ENCODE results near the gene NAMPT.
A peak's percentile ranks its signal among the peaks of the same experiment; 100 is the strongest.

Gene NAMPT

DNA sequence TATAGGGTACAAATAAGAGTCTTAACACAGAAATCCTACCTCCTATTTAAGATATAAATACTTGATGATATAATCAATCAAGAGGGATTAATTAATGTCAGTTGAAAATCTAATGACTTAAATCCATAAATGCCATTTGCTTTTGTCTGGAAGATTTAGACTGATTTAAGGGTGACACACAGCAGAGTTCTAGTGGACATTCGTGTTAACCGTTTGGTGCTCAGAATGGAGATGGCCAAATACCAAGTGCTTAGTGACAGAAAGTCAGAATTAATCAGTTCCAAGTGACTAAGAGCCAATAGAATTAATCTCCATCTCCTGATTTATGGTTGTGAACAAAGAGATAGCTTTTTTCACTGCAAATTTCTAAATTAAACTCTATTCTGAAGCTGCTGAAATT is 36.2 kb downstream of the NAMPT start:
- no peak for DNase-seq
- in situ Hi-C loops (cut with HindIII; ENCODE audit: low pct_ligation_motif_present, low pct_unique_long_range_greater_than_20kb, low sequenced_read_pairs): no loop called here

DNA sequence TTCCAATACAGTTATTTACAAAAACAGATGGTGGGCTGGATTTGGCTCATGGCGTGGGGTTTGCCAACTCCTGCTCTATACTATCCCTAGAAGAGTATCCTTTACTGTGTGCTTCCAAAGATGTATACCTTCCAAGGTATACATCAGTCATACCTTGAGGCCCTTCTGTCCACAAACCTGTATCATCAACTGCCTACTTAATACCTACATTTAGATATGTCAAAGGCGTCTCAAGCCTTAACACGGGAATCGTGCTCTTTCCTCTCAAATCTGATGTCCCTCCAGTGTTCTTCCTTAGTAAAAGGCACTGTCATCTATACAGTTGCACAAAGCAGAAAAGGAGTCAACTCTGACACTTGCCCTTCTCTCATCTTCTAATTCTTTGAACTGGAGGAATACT is 36.9 kb downstream of the NAMPT start:
- no peak for DNase-seq
- in situ Hi-C loops (cut with HindIII; ENCODE audit: low pct_ligation_motif_present, low pct_unique_long_range_greater_than_20kb, low sequenced_read_pairs): no loop called here

DNA sequence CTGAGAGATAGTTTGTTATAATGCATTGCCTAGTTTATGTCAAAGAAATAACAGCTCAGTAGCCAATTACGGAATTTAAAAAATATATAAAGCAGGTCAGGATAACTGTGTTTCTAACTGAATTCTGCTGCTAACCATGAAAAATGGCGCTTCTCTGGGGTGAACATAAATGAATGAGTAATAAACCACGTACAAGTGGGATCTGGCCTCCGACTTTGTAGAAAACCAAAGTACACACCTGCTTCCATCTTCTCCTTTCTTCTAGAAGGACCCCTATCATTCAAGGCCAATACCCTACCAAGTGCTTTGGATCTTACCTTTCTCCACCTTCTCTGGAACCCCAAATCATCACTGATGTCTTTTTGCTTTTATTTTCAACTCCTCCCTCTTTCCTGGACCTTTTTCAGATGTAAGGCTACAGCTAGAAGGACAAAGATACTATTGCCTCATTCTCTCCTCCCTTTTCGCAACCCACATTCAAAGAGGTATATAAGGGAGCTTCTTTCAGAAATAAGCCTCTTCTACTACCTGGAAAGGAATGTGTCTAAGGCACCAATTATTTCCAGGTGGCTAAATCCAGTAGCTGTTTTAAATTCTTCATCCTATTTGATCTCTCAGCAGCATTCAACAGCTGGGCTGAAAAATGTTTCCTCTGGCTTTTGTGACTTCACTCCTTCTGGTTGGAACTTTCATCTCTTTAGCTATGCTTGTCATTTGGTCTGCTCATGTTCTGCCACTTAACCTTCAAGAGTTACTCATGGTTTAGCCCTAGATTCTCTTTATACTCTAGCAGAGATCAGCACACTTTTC is 37.7 kb downstream of the NAMPT start:
- in situ Hi-C loops (cut with HindIII; ENCODE audit: low pct_ligation_motif_present, low pct_unique_long_range_greater_than_20kb, low sequenced_read_pairs): no loop called here
- DNase-seq: no peak

DNA sequence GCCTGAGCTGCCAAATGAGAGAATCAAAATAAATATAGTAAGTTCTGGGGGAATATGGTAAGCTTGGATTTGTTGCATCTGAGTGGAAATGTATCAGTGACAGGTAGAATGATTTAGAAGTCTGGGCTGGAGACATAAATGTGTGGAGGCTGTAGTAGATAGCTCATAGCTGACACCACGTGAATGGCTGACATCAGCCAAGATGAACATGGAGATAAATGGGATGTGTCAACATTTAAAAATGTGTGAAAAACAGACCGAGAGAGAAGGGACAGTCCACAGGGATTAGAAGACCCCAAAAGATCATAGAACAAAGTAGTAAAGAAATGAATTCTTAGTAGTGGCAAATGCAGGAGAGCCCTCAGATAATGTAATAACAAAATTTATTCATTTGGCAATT is 40.9 kb downstream of the NAMPT start:
- no peak for DNase-seq
- in situ Hi-C loops (cut with HindIII; ENCODE audit: low pct_ligation_motif_present, low pct_unique_long_range_greater_than_20kb, low sequenced_read_pairs): no loop called here

DNA sequence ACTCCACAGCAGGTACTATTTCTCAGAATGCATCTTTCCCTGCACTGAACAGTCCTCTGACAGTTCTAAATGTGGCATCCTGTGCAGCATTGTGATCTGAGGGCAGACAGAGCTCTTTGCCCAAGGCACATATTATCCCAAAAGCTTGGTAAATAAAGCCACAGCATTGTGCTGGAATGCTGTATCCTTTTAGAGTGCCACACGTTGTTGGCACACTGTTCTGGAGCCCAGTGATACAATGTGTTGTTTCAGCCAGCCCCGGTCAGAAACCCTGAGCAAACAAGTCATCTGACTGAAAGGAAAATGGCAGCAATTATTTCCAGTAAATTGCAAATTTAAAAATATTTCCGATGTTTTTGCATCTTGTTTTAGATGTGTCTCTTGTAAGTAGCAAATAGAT is 45.4 kb downstream of the NAMPT start:
- in situ Hi-C loops (cut with HindIII; ENCODE audit: low pct_ligation_motif_present, low pct_unique_long_range_greater_than_20kb, low sequenced_read_pairs): no loop called here
- DNase-seq: no peak

DNA sequence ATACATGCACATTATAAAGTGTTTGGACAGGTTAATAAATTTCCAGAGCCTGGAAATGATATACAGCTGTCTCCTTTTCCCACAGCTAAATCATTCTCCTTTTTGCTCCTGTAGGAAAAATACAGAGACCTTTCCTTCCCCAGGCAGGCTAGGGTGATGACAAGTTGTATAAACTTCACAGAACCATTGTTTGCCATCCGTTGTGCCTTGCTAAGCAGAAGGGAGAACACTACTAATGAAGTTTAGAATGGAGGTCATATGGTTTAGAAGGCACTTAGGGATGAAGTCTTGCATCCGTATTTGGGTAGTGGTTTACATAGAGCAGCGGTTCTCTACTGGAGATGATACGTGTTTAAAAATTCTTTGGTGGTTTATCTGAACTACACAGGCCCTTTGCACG is 46.0 kb downstream of the NAMPT start:
- in situ Hi-C loops (cut with HindIII; ENCODE audit: low pct_ligation_motif_present, low pct_unique_long_range_greater_than_20kb, low sequenced_read_pairs): no loop called here
- no peak for DNase-seq

DNA sequence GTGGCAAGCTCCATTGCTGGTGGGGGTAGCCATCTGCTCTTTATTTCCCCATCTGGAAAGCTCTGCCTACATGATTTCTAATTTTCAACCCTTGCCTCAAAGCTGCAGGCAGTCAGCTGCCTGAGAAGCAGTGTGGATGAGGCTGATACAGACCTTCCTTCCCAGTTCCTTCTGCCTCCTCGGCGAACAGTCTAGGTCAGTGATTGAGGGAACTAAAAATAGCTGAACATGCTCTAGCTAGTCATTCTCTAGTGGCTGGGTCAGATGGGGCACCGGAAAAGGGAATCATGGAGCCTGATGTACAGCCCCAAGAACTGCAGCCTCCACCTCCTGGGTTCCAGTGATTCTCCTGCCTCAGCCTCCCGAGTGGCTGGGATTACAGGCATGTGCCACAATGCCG is 48.7 kb downstream of the NAMPT start:
- in situ Hi-C loops (cut with HindIII; ENCODE audit: low pct_ligation_motif_present, low pct_unique_long_range_greater_than_20kb, low sequenced_read_pairs): no loop called here
- DNase-seq: no peak

DNA sequence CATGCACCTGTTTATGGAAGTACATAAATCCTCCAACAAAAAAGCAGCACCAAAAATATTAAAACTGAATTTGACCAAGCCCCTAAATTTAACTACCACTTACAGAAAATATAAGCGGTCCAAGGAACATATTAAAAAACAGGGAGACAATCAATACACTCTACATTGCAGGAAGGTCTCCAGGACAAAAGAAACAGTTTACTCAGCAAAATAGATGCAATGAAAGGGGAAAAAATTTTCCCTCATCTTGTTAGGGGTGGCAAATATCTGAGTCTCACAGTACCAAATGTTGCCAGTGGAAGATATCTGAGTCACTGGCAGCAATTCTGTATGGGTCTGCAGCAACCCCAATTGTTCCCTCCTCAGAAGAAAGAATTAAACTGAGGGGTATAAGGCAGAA is 50.4 kb downstream of the NAMPT start:
- in situ Hi-C loops (cut with HindIII; ENCODE audit: low pct_ligation_motif_present, low pct_unique_long_range_greater_than_20kb, low sequenced_read_pairs): no loop called here
- no peak for DNase-seq

DNA sequence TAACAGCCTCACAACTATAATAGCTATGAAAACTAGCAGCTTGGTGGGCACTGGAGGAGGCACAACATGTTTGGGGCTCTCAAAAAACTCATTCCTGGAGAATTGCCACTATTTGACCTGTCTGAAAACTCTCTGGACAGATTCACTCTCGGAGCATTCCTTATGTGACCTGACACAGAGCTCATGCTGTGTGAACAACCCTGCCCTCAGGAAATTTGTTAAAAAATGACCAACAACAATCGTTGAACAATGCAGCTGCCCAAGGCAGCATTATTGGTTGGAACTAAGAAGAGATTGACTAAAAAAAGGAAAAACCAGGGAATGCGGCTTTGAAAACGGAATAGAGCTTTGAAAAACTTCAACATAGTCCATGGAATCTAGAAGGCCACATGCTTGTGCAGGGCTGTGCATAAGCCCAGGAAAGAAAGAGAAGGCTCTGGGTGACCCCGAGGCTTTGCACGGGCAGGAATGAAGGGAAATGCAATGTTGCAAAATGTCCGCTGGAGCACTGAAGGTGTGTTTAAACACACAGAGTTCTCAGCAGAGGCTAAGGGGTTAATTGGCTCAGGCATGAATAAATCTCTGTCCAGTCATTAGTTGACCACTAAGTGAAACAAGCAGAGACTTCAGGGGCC is 52.8 kb downstream of the NAMPT start:
- DNase-seq: no peak

DNA sequence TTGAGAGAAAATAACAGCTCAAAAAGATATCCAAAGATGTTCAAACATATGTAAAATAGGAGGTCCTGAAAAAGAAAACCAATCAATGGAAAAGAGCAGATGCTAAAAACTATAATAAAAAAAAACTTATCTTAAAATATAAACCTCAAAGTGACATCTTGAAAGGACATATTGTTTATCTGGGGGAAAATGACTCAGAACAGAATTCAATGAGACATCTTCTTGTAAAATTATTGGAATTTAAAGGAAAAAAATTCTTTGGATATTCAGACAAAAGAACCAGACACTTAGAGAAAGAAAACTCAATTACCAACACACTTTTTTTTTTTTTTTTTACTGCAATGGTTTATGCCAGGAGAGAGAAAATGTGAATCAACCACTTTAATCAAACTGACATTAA is 58.9 kb downstream of the NAMPT start:
- in situ Hi-C loops (cut with HindIII; ENCODE audit: low pct_ligation_motif_present, low pct_unique_long_range_greater_than_20kb, low sequenced_read_pairs): no loop called here
- no peak for DNase-seq

More for the DNA sequence above, 52.8 kb downstream of the NAMPT start:
- in situ Hi-C loops (cut with HindIII; ENCODE audit: low pct_ligation_motif_present, low pct_unique_long_range_greater_than_20kb, low sequenced_read_pairs): no loop called here

DNA sequence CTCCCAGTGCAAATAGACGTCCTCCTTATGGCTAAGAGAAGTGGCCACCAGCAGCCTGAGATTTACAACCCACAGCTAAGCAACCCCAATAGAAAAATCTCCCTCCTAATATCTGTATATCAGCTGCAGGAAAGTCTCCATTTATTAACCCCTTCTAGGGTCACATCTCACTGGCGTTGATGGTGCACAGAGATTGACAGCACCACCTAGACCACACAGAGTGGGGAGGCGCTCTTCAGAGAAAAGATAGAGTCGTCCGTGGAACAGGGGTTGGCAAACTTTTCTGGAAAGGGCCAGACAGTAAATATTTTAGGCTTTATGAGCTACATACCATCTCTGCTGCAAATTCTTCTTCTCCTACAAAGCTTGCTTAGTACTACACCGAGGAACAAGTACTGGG is 60.0 kb downstream of the NAMPT start:
- in situ Hi-C loops (cut with HindIII; ENCODE audit: low pct_ligation_motif_present, low pct_unique_long_range_greater_than_20kb, low sequenced_read_pairs): no loop called here
- no peak for DNase-seq

DNA sequence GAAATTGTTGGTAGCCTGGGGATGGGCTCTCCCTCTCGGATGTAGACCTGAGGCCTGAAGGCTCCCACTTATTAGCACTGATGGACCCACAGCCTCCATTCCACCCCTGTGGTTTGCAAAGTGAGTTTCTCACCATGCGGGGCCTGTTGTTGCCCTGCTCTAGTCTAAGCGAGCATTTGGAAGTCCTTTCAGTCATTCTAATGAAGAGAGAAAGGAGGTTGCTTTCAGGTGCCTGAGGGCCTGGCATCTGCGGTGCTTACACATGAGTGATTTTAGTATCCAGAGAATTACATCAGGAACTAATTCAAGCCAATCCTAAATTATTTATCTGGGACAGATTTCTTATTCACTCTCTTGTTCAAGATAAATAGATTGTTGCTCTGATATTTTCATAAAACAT is 61.6 kb downstream of the NAMPT start:
- no peak for DNase-seq
- in situ Hi-C loops (cut with HindIII; ENCODE audit: low pct_ligation_motif_present, low pct_unique_long_range_greater_than_20kb, low sequenced_read_pairs): no loop called here

DNA sequence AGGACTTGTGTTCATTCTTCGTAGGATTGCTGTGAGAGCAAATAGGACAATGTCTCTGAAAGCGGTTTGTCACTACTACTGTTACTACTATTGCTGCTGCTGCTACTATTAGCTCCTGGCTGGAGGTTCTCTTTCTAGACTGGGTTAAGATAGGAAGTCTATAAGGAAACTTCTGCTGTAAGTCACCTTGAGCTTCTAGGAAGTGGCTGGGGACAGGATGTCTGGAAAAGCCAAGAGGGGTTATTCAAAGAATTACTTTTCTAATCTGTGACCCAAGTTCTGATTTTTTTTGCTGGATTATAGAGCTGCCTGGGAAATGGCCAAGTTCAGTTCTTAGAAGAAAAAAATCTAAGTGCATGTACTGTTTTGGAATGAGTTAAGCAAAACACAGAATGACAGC is 62.2 kb downstream of the NAMPT start:
- in situ Hi-C loops (cut with HindIII; ENCODE audit: low pct_ligation_motif_present, low pct_unique_long_range_greater_than_20kb, low sequenced_read_pairs): no loop called here
- DNase-seq: no peak

DNA sequence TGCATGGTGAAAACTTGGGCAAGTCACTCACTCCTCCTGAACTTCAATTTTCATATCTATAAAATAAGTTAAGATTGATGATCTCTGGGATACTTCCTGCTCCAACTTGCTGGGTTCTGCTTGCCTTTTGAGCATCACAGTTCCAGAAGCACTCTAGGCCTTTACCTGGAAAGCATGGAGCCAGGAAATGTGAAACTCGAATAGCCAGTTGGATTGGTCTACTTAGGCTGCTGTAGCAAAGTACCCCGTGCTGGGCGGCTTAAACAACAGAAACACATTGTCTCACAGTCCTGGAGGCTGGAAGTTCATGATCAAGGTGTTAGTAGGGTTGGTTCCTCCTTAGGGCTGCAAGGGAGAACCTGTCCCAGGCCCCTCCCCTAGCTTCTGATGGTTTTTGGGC is 64.5 kb downstream of the NAMPT start:
- in situ Hi-C loops (cut with HindIII; ENCODE audit: low pct_ligation_motif_present, low pct_unique_long_range_greater_than_20kb, low sequenced_read_pairs): no loop called here
- no peak for DNase-seq

DNA sequence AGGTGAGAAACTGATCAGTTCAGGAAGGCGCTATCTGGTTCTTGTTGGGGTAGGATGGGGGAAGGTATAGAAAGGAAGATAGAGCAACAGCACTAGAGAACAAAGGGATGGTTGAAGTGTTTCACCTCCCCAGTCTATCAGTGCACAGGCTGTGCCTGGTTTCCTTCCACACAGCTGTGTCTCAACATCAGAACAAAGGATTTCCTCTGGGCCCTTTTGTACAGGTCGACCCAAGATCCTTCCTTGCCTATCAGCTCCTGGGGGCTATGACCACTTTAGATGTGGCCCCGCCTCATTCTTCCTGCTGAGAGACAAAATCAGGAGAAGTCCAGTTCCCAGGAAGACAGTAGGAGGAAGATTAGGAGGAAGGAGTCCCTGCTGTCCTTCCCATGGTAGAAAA is 65.6 kb downstream of the NAMPT start:
- in situ Hi-C loops (cut with HindIII; ENCODE audit: low pct_ligation_motif_present, low pct_unique_long_range_greater_than_20kb, low sequenced_read_pairs): no loop called here

DNA sequence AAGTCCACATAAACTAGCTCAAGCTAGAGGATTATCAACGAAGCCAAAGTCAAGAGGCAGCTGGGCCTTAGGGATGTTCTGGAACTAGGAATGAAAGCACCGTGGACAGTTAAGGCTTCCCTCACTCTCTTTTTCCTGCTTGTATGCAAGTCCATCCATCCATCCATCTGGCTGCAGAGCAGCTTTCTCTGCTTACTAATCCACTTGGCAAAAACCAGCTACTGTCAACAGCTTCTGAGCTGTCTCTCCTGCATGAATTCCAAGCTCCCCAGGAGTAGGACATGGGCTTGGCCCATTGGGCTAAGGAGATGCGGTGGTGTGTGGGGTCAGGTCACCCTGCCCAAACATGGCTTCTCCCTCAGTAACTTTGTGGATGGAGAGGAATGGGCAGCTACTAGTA is 66.2 kb downstream of the NAMPT start:
- in situ Hi-C loops (cut with HindIII; ENCODE audit: low pct_ligation_motif_present, low pct_unique_long_range_greater_than_20kb, low sequenced_read_pairs): no loop called here

More for the DNA sequence above, 65.6 kb downstream of the NAMPT start:
- DNase-seq: no peak

DNA sequence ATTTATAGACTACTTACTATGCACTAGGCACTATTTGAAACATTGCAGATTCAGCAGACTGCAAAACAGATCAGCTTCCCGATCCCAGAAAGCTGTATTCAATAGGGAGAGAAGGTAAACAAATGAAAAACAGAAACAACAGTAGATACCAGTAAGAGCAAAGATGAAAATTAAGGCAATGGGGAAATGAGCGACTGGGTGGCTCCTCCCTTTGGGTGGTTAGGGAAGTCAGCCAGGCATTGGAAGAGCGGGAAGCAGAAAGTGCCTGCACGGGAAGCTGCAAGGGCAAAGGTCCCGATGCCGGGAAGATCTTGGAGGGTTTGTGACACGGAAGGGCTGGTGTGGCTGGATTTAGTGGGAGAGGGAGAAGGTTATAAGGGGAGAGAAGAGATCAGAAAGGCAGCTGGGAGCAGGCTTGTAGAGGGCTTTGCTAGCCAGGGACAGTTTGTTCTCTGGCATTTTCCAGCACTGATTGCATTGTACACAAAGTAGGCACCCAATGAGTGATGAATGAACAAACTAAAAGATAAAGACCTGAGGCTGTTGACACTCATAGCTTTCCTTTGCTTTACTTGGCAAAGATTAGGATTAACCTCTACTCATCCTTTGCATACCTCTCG is 67.8 kb downstream of the NAMPT start:
- in situ Hi-C loops (cut with HindIII; ENCODE audit: low pct_ligation_motif_present, low pct_unique_long_range_greater_than_20kb, low sequenced_read_pairs): no loop called here
- DNase-seq: peak; percentile 84

More for the DNA sequence above, 66.2 kb downstream of the NAMPT start:
- no peak for DNase-seq

DNA sequence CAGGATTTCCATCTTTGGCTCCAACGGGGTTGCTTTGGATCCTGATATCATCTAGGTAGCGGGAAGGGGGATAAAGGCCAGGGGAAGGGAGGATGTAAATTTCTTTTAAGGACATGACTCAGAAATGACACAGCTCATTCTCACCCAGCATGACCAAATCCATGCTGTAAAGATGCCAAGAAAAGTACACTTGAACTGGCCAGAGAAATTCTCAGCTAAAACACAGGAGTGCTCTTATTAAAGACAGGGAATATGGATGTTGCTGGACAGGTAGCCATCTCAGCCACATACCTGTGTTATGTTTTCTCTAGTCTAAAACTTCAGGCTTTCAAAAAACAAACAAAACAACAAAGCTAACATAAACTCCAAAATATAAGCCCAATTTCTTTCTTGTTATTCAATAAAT is 68.3 kb downstream of the NAMPT start:
- DNase-seq: peak; percentile 99
- in situ Hi-C loops (cut with HindIII; ENCODE audit: low pct_ligation_motif_present, low pct_unique_long_range_greater_than_20kb, low sequenced_read_pairs): no loop called here

DNA sequence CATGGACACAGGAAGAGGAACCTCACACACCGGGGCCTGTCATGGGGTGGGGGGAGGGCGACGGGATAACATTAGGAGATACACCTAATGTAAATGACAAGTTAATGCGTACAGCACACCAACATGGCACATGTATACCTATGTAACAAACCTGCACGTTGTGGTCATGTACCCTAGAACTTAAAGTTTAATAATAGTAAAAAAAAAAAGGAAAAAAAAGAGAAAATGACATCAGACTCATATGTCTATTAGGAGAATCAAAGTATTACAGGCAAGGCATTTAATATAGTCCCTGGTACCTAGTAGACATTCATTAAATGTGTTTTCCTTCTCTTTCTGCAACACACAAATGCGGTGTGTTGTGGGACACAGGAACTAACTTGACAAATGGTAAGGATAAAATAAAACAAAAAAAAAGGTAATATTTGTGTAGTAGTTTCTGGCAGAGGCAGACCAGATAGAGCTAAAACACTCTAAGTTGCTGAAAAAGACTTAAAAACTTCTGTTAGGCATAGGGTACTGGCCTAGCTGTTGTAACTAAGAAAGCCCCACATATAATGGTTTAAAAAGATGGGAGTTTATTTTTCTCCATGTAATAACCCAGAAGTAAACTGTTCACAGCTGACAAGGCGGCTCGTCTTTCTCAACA is 68.8 kb downstream of the NAMPT start:
- peak; percentile 6 for DNase-seq
- in situ Hi-C loops (cut with HindIII; ENCODE audit: low pct_ligation_motif_present, low pct_unique_long_range_greater_than_20kb, low sequenced_read_pairs): no loop called here
